CD8-positive, alpha-beta memory T cell (primary cell): ENCODE measurements around the gene BIK. TPM values are rescaled to one million over a fixed set of nuclear protein-coding genes. Genes with fewer than 3 reads are reported as not detected.
"Not testable (repeated sequence)": the region's sequence is repeated elsewhere in the genome, so short reads cannot be mapped to it uniquely, and the experiment has no call there.

ENCODE experiments used
- CTCF ChIA-PET: fragments of 350-600 bp; sonication (Branson Sonifier 250); formaldehyde crosslinking; loops from one replicate; lab custom pipeline; 2021; ENCODE audit warnings: antibody characterized with exemption; lab: Charles Lee
- POLR2A ChIA-PET: fragments of 350-600 bp; sonication (Branson Sonifier 250); formaldehyde crosslinking; loops from one replicate; lab custom pipeline; 2021; ENCODE audit warnings: antibody characterized with exemption; lab: Charles Lee
- DNase-seq, 5 donors: peaks; one replicate each; pipeline versions ENCODE4 v3.0.0 to v3.0.0-alpha.2; 2020 to 2022; ENCODE audit warnings: mixed read lengths in 1 of 5
- H3K27ac ChIP-seq: one replicate; pipeline ENCODE4 v1.7.0; 2013; ENCODE audit warnings: low read depth, mild to moderate bottlenecking, low read length, moderate library complexity
- H3K27me3 ChIP-seq: 2 replicates; pipeline ENCODE4 v1.7.0; 2013; ENCODE audit warnings: low read length, mild to moderate bottlenecking; ENCODE audit not compliant: insufficient read depth, poor library complexity, severe bottlenecking
- H3K36me3 ChIP-seq: 2 replicates; pipeline ENCODE4 v1.7.0; 2013; ENCODE audit warnings: mild to moderate bottlenecking, low read length, moderate library complexity; ENCODE audit not compliant: insufficient read depth
- H3K4me1 ChIP-seq: 2 replicates; pipeline ENCODE4 v1.7.0; 2013; ENCODE audit warnings: mild to moderate bottlenecking, low read length, moderate library complexity; ENCODE audit not compliant: insufficient read depth
- H3K4me3 ChIP-seq: 2 replicates; pipeline ENCODE4 v1.7.0; 2013; ENCODE audit warnings: mild to moderate bottlenecking, low read length
- H3K9me3 ChIP-seq: 2 replicates; pipeline ENCODE4 v1.7.0; 2013; ENCODE audit warnings: mild to moderate bottlenecking, low read length
- H3K27ac Mint-ChIP-seq, 8 donors: one replicate each; pipeline ENCODE4 v1.8.0; 2020 to 2021; ENCODE audit warnings: mixed read lengths in 8 of 8, mild to moderate bottlenecking in 6 of 8, inconsistent platforms in 3 of 8, moderate library complexity in 3 of 8
- H3K27me3 Mint-ChIP-seq, 2 donors: one replicate each; pipeline ENCODE4 v1.8.0; 2020 to 2021; ENCODE audit warnings: mixed read lengths in 2 of 2, mild to moderate bottlenecking in 1 of 2, moderate library complexity in 1 of 2
- H3K36me3 Mint-ChIP-seq, 3 donors: one replicate each; pipeline ENCODE4 v1.8.0; 2020 to 2021; ENCODE audit warnings: mixed read lengths in 3 of 3, inconsistent platforms in 1 of 3, mild to moderate bottlenecking in 1 of 3
- H3K4me1 Mint-ChIP-seq, 3 donors: one replicate each; pipeline ENCODE4 v1.8.0; 2020 to 2021; ENCODE audit warnings: mixed read lengths in 3 of 3, inconsistent platforms in 1 of 3, mild to moderate bottlenecking in 1 of 3
- H3K4me3 Mint-ChIP-seq, 7 donors: one replicate each; pipeline ENCODE4 v1.8.0; 2020 to 2021; ENCODE audit warnings: mixed read lengths in 7 of 7, mild to moderate bottlenecking in 6 of 7, moderate library complexity in 4 of 7, inconsistent platforms in 2 of 7
- H3K9me3 Mint-ChIP-seq, 5 donors: one replicate each; pipeline ENCODE4 v1.8.0; 2020 to 2022; ENCODE audit warnings: mixed read lengths in 5 of 5, mild to moderate bottlenecking in 3 of 5, moderate library complexity in 2 of 5, inconsistent platforms in 1 of 5
- polyA plus RNA-seq: library from polyadenylated mRNA; unstranded; fragments of 300-500 nt; fragmentation: Illumina TruSeq; gene quantifications from one replicate; pipeline ENCODE4 v1.2.3, GENCODE V29; 2021
- total RNA-seq, 2 experiments: library from RNA; stranded (reverse); gene quantifications; one replicate each; pipeline ENCODE4 v1.2.3, GENCODE V29; 2021

BIK gene
- total and polyA plus RNA-seq, 3 experiments from 2014 or later, result 4.0 to 7.2 (median 4.1) TPM

DNA sequence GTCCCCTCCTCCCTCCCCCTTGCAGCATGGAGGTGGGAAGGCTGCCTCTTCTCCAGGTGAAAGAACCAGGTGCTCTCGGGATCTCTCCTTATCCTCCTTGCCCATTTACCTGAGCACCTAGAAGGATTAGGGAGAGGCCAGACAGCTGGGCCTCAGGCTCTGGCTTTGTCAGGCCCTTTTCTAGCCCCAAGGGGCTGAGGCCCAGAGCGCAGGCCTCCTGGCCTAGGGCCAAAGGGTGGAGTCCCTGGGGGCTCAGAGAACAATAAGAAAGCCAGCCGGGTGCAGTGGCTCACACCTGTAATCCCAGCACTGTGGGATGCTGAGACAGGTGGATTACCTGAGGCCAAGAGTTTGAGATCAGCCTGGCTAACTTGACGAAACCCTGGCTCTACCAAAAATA, 16.0 kb upstream of the BIK start:
- POLR2A ChIA-PET, result no interaction called here
- Mint-ChIP-seq H3K27me3 (no peaks in the 10 kb centered on the region), H3K4me1 (peaks cover 0 to 6% (median 4%) of the 10 kb centered on the region in 3 donors), H3K9me3 (peaks cover 0 to 7% (median 4%) of the 10 kb centered on the region in 5 donors), H3K36me3 (no peaks in the 10 kb centered on the region), H3K4me3 (no peak overlapping the region), H3K27ac (no peak overlapping the region)
- H3K4me1 ChIP-seq, result no peaks in the 10 kb centered on the region
- no peak for DNase-seq
- H3K9me3 ChIP-seq, result no peaks in the 10 kb centered on the region
- H3K4me3 ChIP-seq, result no peak overlapping the region
- CTCF ChIA-PET, result no interaction called here
- no peak overlapping the region for H3K27ac ChIP-seq
- H3K36me3 ChIP-seq, result no peaks in the 10 kb centered on the region
- H3K27me3 ChIP-seq, result no peaks in the 10 kb centered on the region

DNA sequence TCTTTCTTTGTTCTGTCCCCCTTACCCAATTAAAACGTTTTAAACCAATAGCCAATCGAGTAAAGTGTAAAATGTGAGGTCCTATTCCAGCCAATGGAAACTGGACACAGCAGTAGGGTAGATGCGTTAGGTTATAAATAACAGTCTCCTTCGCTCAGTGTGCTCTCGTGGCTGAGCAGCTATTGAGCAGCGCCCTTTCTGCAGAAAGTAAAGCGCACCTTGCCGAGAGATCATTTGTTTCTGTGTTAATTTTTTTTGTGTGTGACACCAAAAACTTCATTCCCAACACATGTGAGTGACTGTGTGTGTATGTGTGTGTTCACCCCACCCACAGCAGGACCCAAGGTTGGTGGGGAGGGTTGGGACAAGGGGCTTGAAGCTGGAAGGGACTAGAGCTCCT, 14.1 kb upstream of the BIK start:
- H3K4me1 Mint-ChIP-seq, result no peaks in the 10 kb centered on the region
- POLR2A ChIA-PET, result no interaction called here

DNA sequence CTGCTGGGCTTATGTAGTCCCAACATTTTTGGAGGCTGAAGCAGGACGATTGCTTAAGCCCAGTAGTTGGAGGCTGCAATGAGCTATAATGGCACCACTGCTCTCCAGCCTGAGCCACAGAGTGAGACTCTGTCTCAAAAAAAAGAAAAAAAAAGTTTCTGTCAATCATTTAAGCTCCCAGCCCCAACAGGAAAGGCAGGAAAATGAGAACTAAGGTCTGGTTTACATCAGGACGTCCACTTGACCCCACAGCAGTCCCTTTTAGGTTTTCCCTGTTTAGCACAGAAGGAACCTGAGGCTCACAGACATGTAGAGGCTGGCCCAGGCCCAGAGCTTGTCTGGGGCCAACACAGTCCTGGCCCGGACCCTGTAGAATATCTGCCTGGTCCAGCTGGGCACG, 12.2 kb upstream of the BIK start:
- H3K4me1 Mint-ChIP-seq, result no peaks in the 10 kb centered on the region
- H3K27ac Mint-ChIP-seq, result no peak overlapping the region
- DNase-seq, result no peak
- no peaks in the 10 kb centered on the region for H3K27me3 Mint-ChIP-seq
- no peaks in the 10 kb centered on the region for H3K36me3 ChIP-seq
- no peaks in the 10 kb centered on the region for H3K27me3 ChIP-seq
- ChIA-PET POLR2A (no interaction called here), CTCF (no interaction called here)
- no peaks in the 10 kb centered on the region for H3K9me3 ChIP-seq
- no peak overlapping the region for H3K4me3 ChIP-seq
- peaks cover 0 to 7% (median 4%) of the 10 kb centered on the region in 5 donors for H3K9me3 Mint-ChIP-seq
- no peak overlapping the region for H3K27ac ChIP-seq
- no peaks in the 10 kb centered on the region for H3K36me3 Mint-ChIP-seq
- no peaks in the 10 kb centered on the region for H3K4me1 ChIP-seq
- H3K4me3 Mint-ChIP-seq, result no peak overlapping the region

More for the DNA sequence above, 14.1 kb upstream of the BIK start:
- Histone ChIP-seq H3K36me3 (no peaks in the 10 kb centered on the region), H3K4me3 (no peak overlapping the region), H3K27ac (no peak overlapping the region), H3K9me3 (no peaks in the 10 kb centered on the region), H3K27me3 (no peaks in the 10 kb centered on the region), H3K4me1 (no peaks in the 10 kb centered on the region)
- no peak overlapping the region for H3K4me3 Mint-ChIP-seq
- H3K36me3 Mint-ChIP-seq, result no peaks in the 10 kb centered on the region
- H3K9me3 Mint-ChIP-seq, result peaks cover 0 to 7% (median 4%) of the 10 kb centered on the region in 5 donors
- CTCF ChIA-PET, result no interaction called here
- peak overlapping the region in 1 of 8 donors; percentile 40 for H3K27ac Mint-ChIP-seq
- DNase-seq, result no peak
- H3K27me3 Mint-ChIP-seq, result no peaks in the 10 kb centered on the region

DNA sequence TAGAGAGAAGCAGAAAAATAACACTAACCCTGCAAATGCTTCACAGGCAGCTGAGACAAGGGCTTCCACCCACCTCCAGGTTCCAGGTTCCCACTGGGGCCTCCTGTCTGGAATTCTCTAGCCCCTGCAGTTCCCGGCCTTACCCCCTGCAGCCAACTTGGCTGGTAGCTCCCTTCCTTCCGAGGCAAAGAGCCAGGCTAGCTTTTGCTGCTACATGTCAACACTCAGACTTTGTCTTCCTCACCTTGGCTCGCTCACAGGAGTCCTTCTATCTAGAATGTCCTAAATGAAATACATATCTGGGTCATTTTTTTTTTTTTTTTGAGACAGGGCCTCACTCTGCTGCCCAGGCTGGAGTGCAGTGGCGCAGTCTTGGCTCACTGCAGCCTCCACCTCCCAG, 11.5 kb upstream of the BIK start:
- no peaks in the 10 kb centered on the region for H3K36me3 Mint-ChIP-seq
- POLR2A ChIA-PET, result interaction anchor here (0.7 kb wide), 1 partner anchor 1565 kb away, joined by 4 read pairs; no protein-coding TSS in a partner anchor

DNA sequence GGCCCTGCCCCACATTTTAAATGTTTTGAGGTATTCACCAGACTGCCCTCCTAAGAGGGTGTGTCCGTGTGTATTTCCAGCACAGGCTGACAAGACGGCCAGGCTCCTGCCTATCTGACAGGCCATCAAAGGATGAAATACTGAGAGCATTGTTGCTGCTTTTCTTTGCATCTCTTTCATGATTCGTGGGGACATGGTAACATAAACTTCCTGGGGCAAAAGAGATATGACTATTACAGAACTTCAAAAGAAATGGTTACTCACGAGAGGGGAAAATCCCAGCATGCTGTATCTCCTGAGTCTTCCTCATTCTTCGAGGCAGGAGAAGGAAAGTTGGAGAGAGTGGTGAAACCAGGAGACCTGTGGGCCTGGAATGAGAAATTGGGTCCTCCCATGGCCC, 10.3 kb upstream of the BIK start:
- CTCF ChIA-PET, result no interaction called here
- Mint-ChIP-seq H3K4me1 (peaks cover 0 to 9% (median 6%) of the 10 kb centered on the region in 3 donors), H3K9me3 (peaks cover 0 to 7% (median 4%) of the 10 kb centered on the region in 5 donors), H3K27me3 (no peaks in the 10 kb centered on the region), H3K36me3 (no peaks in the 10 kb centered on the region), H3K27ac (no peak overlapping the region), H3K4me3 (no peak overlapping the region)
- H3K4me3 ChIP-seq, result no peak overlapping the region
- no peak overlapping the region for H3K27ac ChIP-seq
- no peaks in the 10 kb centered on the region for H3K9me3 ChIP-seq
- POLR2A ChIA-PET, result no interaction called here
- H3K4me1 ChIP-seq, result no peaks in the 10 kb centered on the region
- H3K36me3 ChIP-seq, result no peaks in the 10 kb centered on the region
- no peak for DNase-seq
- H3K27me3 ChIP-seq, result no peaks in the 10 kb centered on the region

More for the DNA sequence above, 11.5 kb upstream of the BIK start:
- no peak overlapping the region for H3K4me3 Mint-ChIP-seq
- Histone ChIP-seq H3K36me3 (no peaks in the 10 kb centered on the region), H3K4me3 (no peak overlapping the region), H3K27me3 (no peaks in the 10 kb centered on the region), H3K9me3 (no peaks in the 10 kb centered on the region), H3K27ac (no peak overlapping the region), H3K4me1 (no peaks in the 10 kb centered on the region)
- CTCF ChIA-PET, result no interaction called here
- no peaks in the 10 kb centered on the region for H3K27me3 Mint-ChIP-seq
- H3K27ac Mint-ChIP-seq, result no peak overlapping the region
- no peak for DNase-seq
- H3K9me3 Mint-ChIP-seq, result peaks cover 0 to 7% (median 4%) of the 10 kb centered on the region in 5 donors
- peaks cover 0 to 6% (median 4%) of the 10 kb centered on the region in 3 donors for H3K4me1 Mint-ChIP-seq

DNA sequence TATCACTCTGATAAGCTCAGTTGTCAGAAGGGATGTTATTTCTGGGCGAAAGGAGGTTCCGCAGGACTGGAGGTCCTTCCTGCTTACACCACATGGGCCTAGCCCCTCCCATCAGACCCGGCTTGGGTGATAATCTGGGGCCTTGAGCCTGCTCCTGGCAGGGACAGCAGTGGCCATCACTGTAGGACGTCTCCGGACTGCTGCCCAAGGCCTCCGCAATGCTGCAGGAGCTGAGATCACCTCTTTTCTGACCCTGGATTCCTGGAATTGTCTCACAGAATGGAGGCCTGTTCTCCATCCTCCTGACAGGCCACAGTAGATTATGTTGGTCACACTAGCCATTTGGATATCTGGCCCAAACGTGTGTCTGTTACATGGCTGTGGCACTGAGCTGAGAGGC, 9.2 kb upstream of the BIK start:
- CTCF ChIA-PET, result no interaction called here
- no peak for DNase-seq
- Mint-ChIP-seq H3K4me1 (peaks cover 0 to 9% (median 6%) of the 10 kb centered on the region in 3 donors), H3K9me3 (peaks cover 0 to 3% (median 0%) of the 10 kb centered on the region in 5 donors), H3K36me3 (no peaks in the 10 kb centered on the region), H3K27me3 (no peaks in the 10 kb centered on the region), H3K4me3 (no peak overlapping the region), H3K27ac (no peak overlapping the region)
- POLR2A ChIA-PET, result no interaction called here
- H3K36me3 ChIP-seq, result no peaks in the 10 kb centered on the region
- no peaks in the 10 kb centered on the region for H3K4me1 ChIP-seq
- H3K27me3 ChIP-seq, result no peaks in the 10 kb centered on the region
- no peak overlapping the region for H3K27ac ChIP-seq
- no peak overlapping the region for H3K4me3 ChIP-seq
- no peaks in the 10 kb centered on the region for H3K9me3 ChIP-seq

DNA sequence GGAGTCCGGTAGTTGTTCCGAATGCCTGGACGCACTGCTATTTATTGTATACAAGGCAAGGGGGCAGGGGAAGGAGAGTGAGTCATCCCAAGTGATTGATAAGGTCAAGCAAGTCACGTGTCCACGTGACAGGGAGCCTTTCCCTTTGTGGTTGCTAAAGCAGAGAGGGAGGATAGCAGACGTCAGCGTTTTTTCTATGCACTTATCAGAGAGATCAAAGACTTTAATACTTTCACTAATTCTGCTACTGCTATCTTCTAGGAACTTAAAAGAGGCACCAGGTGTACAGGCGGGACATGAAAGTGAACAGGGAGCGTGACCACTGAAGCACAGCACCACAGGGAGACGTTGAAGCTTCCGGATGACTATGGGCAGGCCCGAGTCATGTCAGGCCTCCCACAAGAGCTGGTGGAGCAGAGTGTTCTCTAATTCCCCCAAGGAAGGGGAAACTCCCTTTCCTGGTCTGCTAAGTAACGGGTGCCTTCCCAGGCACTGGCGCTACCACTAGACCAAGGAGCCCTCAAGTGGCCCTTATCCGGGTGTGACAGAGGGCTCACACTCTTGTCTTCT, 6.4 kb upstream of the BIK start:
- H3K4me1 Mint-ChIP-seq, H3K27me3 ChIP-seq, H3K9me3 ChIP-seq, H3K4me3 Mint-ChIP-seq, H3K27ac ChIP-seq, H3K9me3 Mint-ChIP-seq, H3K36me3 Mint-ChIP-seq, CTCF ChIA-PET, H3K36me3 ChIP-seq, H3K27me3 Mint-ChIP-seq, H3K4me1 ChIP-seq, POLR2A ChIA-PET, H3K4me3 ChIP-seq: not testable (repeated sequence)
- peak in 1 of 5 donors; percentile 29 for DNase-seq
- peak overlapping the region in 1 of 8 donors; percentile 48 for H3K27ac Mint-ChIP-seq

DNA sequence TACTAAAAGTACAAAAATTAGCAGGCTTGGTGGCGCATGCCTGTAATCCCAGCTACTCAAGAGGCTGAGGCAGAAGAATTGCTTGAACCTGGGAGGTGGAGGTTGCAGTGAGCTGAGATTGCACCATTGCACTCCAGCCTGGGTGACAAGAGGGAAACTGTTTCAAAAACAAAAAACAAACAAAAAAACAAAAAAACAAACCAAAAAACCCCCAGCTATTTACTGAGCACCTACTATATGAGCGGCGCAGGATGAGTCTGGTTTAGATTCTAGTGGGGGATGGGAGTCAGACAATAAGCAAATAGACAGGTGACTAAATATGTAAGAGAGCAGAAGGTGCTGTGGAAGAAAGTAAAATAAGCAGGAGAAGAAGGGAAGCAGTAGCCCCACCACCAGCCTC, 5.6 kb upstream of the BIK start:
- POLR2A ChIA-PET, H3K36me3 ChIP-seq, H3K36me3 Mint-ChIP-seq, H3K4me1 Mint-ChIP-seq, CTCF ChIA-PET, DNase-seq, H3K27me3 Mint-ChIP-seq, H3K9me3 Mint-ChIP-seq, H3K27me3 ChIP-seq, H3K4me1 ChIP-seq, H3K9me3 ChIP-seq, H3K27ac ChIP-seq, H3K4me3 ChIP-seq: not testable (repeated sequence)
- peak overlapping the region in 1 of 8 donors; percentile 36 for H3K27ac Mint-ChIP-seq
- peak overlapping the region in 1 of 7 donors; percentile 13 for H3K4me3 Mint-ChIP-seq
